ENCODE data around the gene NID1.
A peak's percentile ranks its signal among the peaks of the same experiment; 100 is the strongest.
"Not testable (repeated sequence)": the region's sequence is repeated elsewhere in the genome, so short reads cannot be mapped to it uniquely, and the experiment has no call there.

NID1 gene

DNA sequence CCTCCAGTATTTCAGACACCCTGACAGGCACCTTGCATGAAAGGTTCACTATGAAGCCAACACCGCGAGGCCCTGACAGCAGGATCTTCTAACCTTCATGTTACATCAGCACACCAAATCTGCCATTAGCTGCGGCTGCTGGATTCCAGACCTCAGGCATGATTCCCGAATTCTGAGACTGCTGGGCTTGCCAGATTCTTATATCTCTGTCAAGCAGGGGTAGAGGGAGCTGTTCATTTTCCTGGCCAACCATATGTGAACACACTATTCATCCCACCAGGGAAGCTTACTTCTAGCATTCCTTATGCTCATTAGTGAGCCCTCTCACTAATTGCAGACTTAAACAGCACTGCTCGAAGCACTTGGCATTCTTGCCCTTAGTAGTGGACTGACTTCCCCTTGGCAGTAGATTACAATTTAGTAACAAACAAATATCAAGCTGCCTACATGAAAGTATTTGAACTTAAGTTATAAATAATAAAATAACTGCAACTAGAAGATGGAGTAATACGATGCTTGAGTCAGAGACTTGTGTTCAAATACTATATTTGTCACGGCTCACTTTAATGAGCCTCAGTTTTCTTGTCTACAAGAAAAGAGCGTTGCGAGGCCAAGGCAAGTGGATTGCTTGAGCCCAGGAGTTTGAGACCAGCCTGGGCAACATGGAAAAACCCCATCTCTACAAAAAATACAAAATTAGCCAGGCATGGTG lies 43.3 kb downstream of the NID1 start:
- DNase-seq: peak; percentile 76

GRCh38 chr1:236020359-236021219 lies 44.3 kb downstream of the NID1 start:
- DNase-seq: no peak

DNA sequence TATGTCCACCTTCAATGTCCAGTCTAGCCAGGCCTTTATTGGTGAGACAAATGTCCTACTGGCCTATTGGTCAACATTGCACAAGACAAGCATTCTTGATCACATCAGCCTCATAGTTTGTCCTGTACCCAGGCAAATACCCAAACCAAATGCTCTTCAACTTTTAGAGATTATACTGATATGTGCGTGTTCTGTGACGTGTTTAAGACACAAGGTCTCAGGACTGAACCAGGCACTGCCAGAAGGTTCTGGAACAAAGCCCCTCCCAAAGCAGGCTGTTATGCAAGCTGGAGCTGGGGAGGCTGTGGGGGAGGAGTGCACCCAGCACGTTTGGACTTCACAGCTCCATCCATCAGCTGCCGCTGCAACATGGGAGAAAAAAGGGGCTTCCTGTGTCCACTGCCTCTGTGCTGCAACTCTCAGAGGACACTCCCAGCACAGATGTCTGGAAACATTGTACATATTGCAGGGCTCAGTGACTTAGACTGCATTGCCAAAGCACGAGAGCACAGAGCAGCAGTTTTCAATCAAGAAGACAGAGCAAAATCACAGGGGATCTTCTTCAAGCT lies 45.9 kb downstream of the NID1 start:
- peak; percentile 84 for DNase-seq

DNA sequence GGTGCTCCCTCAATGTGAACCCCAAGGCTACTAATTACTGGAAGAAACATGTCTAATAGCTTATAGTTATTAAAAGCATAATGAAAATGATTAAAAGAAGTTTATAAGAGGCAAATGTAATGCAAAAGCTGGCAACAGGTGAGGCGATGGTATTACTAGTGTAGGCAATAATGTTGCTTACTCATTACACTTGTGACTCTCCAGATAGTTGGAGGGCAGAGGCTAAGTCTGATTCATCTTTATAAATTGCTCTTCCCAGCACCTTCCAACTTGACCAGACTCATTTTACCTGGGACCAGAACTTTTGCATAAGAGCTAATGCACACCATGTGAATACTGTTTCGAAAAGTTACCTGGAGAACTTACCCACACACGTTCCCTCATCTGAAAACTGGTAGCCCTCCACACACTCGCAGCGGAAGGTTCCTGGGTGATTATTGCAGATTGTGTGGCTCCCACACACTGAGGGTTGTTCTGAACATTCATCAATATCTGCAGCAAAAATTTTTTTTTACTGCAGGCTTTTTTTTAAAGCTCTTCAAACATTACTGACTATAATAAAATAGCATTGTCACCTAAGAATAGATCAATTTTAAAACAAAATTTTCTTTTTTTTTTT lies 48.0 kb downstream of the NID1 start:
- DNase-seq: no peak

GRCh38 chr1:236016083-236016482 lies 48.8 kb downstream of the NID1 start:
- DNase-seq: peak; percentile 60

DNA sequence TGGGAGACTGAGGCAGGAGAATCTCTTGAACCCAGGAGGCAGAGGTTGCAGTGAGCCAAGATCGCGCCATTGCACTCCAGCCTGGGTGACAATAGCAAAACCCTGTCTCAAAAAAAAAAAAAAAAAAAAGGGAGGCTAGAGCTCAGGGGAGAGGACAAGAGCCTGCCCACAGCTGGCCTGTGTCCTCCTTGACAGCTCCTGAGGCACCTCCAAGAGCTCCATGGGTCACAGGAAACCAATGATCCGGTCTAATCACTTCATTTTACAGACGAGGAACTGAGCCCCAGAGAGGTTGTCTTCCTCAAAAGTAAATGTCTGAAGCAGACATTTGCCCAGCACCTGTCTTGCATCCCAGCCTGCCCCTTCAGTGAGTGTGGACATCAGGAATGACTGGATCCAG lies 49.4 kb downstream of the NID1 start:
- DNase-seq: no peak

GRCh38 chr1:236013330-236013729 lies 51.6 kb downstream of the NID1 start:
- DNase-seq: no peak

GRCh38 chr1:236011641-236012040 lies 53.2 kb downstream of the NID1 start:
- DNase-seq: no peak

- no peak for DNase-seq
These were observed 54.4 kb downstream of the NID1 start for GRCh38 chr1:236010443-236010842.

DNA sequence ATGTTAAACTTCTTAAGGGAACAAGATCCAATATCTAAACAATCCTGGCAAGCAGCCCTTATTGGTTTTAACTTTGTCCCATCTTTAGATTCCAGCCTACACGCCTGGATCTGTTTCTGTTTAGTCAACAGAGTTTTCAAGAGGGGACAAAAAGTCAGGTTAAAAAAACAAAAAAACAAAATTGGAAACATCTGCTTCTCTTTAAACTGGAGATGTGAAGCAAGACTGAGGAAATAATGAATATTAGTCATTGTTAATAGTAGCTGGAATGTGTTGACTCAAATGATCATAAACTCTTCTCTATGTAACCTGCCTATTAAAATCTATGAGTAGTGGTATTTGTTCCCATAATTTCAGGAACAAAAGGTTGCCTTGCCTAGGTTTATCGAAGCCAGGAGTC lies 55.0 kb downstream of the NID1 start:
- DNase-seq: no peak

DNA sequence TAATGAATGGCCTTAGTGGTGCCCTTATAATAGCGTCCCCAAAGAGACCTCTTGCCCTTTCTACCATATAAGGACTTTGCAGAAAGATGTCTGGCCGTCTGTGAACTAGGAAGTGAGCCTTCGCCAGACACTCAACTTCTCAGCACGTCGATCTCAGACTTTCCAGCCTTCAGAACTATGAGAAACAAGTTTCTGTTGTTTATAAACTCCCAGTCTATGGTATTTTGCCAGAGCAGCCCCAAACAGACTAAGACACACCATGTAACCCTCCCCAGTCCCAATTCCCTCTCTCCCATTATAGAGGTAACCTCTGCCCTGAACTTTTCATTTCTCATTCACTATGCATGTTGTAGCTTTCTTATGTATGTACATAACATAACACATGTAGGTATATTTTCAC lies 55.7 kb downstream of the NID1 start:
- no peak for DNase-seq

GRCh38 chr1:236007781-236008180 lies 57.1 kb downstream of the NID1 start:
- no peak for DNase-seq

DNA sequence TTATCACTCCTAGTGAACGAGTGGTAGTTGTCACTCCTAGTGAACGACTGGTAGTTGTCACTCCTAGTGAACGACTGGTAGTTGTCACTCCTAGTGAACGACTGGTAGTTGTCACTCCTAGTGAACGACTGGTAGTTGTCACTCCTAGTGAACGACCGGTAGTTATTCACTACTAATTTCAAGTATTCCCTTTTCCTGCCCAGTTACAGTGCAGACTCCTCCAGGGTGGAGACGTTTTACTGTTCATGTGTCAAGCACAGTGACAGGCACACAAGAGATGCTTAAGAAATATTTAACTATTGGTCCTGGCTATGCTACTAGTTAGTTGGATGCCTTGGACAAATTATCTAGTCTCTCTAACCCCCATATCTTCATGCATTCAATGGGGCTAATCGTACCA lies 61.8 kb downstream of the NID1 start:
- DNase-seq: not testable (repeated sequence)

DNA sequence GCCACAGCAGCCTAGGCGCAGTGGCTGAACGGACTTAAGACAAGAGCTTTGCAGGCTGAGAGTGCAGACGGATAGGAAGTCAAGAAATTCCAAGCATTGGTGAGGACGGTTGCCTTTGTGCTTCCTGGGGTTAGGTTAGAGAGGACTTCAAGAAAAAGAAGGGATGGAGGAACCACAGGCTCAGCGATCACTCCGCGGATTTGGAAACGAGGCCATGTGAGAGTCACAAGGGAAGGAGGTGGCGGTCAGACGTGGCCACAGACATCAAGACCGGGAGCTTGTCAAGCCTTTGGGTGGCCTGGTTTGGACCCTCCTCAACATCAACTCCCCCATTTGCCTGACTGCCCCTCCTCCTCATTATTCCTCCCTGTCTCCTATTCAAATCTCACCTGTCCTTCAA lies 62.3 kb downstream of the NID1 start:
- DNase-seq: no peak

DNA sequence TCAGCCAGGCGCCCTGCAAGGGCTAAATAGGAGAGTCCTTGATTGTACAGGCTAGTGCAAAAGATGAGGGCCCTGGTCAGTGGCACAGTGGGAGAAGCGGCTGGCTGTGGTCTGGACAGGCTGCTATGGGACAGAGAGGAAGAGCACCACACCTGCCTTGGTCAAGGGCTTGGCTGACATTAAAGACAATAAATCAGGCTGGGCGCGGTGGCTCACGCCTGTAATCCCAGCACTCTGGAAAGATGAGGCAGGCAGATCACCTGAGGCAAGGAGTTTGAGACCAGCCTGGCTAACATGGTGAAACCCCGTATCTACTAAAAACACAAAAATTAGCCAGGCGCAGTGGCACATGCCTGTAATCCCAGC lies 62.9 kb downstream of the NID1 start:
- no peak for DNase-seq

DNA sequence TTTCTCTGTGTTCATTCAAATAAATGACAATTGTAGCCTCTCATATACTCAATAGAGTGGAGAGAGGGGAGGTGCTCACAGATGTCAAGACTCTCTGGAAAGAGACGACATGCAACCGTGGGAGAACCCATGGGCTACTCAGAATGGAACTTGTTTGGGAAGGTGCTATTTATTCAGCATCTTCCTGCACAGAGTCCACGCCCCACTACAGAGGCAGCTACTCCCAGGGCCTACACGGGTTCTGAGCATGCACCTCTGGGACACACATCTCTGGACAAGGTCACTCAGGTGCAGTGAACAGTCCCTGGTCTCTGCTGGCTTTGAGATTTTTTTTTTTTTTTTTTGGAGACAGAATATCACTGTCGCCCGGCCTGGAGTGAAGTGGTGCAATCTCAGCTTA lies 64.1 kb downstream of the NID1 start:
- no peak for DNase-seq

DNA sequence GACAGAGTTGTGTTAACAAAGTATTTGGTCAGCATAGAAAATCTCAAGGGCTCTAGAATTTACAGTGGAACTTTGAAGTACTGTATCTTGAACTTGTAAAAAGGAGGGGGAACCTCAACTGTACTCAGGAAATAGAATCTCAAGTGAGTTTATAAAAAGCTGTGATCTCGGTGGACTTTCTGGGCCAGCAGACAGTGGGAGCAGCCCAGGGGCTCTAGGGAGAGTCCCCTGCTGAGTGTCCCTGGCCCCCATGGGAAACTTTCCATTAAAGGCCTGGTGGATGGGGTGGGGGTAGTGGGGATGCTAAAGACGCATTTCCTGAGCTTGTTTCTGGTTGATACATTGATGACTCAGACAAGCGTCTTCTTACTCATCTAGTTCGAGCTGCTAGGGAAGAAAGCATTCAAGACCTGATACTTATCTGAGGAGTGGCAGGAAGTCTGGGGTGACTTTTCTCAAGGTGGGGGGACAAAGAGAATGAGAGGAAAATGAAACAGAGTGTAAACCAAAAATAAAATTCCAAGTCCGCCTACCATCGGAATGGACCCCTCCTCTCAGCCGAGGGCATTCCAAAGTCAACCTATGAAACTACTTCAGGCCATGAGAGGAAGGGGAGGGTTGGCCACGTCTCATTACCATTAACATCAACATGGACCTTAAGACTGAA lies 65.5 kb downstream of the NID1 start:
- no peak for DNase-seq

- DNase-seq: no peak
These were observed 66.1 kb downstream of the NID1 start for GRCh38 chr1:235998812-235999211.

GRCh38 chr1:235997931-235998330 lies 67.0 kb downstream of the NID1 start:
- no peak for DNase-seq

DNA sequence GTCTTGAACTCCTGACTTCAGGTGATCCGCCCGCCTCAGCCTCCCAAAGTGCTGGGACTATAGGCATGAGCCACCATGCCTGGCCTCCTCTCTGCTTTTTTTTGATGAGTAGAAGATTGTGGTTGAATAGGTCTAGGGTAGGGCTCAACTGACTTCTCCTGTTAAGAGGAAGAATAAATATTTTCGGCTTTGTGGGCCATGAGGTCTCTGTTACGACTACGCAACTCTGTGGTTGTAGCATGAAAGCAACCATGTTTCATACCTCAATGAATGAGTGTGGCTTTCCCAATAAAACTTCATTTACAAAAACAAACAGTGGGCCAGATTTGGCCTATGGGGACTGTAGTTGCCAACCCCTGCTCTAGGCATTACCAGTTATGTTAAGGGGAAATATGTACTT lies 67.8 kb downstream of the NID1 start:
- no peak for DNase-seq

DNA sequence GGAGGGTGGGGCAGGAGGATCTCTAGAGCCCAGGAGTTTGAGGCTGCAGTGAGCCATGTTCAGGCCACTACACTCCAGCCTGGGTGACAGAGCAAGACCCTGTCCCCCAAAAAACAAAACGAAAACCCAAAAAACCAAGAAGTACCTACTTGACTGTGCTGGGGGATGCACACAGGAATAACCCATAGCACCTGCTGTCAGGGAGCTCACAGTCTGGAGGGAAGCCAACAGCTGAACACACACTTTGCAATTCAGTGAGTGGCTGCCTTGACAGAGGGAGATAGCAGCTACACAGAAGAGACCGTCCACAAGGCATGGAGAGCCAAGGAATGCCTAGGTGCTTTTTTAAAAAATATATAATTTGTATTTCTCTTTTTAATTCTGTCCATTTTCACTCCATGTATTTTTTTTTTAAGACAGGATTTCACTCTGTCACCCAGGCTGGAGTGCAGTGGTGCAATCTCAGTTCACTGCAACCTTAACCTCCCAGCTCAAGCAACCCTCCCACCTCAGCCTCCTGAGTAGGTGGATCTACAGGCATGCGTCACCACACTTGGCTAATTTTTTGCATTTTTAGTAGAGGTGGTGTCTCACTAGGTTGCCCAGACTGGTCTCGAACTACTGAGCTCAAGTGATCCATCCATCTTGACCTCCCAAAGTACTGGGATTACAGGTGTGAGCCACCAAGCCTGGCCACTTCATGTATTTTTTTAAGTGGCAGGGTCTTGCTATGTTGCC lies 68.7 kb downstream of the NID1 start:
- DNase-seq: no peak

DNA sequence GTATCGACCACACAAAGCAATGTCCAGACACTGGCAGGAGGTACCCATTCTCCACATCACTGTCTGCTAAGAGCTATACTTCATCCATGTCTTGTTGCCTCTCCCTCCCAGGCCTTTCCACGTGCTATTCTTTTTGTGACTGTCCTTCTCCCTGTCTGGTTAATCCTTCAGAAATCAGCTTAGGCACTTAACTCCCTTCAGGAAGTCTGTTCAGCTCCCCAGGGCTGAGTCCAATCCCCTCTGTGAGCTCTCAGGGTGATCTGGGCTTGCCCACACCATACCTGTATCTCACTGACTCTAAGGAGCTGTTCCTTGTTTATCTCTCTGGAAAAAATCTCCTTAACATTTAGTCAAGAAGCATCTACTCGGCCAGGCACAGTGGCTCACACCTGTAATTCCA lies 69.4 kb downstream of the NID1 start:
- no peak for DNase-seq
